ENCODE data around the gene RARA. TPM values are rescaled to one million over a fixed set of nuclear protein-coding genes. Genes with fewer than 3 reads are reported as not detected.
"Not testable (repeated sequence)": the region's sequence is repeated elsewhere in the genome, so short reads cannot be mapped to it uniquely, and the experiment has no call there.

RARA gene
- total and polyA plus RNA-seq, 8 donors: 11.2 to 40.8 (median 19.4) TPM

DNA sequence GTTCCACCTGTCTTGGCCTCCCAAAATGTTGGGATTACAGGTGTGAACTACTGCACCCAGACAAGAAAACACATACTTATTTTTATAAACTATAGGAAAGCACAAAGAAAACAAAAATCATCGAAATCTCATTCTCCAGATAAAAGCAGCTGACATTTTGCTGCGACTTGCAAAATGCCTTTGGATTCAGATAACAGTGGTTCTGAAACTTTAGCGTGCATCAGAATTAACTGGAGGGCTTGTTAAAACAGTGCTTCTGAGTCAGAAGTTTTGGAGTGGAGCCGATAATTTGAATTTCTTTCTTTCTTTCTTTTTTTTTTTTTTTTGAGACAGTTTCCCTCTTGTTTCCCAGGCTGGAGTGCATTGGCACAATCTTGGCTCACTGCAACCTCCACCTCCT, 73.3 kb downstream of the RARA start:
- Histone ChIP-seq H3K4me3 (no peak overlapping the region), H3K27me3 (no peaks in the 10 kb centered on the region), H3K9me3 (no peaks in the 10 kb centered on the region), H3K27ac (no peak overlapping the region), H3K36me3 (no peaks in the 10 kb centered on the region), H3K4me1 (no peaks in the 10 kb centered on the region)
- 83 to 86% (median 84%) methylated on average over 4 of the region's 4 CpGs for WGBS, 5 donors
- no peak for DNase-seq
- intact Hi-C loops (cut with DNase I; ENCODE audit: low total_unique reads): no loop called here
- TF ChIP-seq EP300 (IDR thresholded peaks at IDR 0.05) (no peak), POLR2A (IDR thresholded peaks at IDR 0.05) (no peak), POLR2AphosphoS5 (IDR thresholded peaks at IDR 0.05) (no peak)
- TF ChIP-seq, protein P1, sequence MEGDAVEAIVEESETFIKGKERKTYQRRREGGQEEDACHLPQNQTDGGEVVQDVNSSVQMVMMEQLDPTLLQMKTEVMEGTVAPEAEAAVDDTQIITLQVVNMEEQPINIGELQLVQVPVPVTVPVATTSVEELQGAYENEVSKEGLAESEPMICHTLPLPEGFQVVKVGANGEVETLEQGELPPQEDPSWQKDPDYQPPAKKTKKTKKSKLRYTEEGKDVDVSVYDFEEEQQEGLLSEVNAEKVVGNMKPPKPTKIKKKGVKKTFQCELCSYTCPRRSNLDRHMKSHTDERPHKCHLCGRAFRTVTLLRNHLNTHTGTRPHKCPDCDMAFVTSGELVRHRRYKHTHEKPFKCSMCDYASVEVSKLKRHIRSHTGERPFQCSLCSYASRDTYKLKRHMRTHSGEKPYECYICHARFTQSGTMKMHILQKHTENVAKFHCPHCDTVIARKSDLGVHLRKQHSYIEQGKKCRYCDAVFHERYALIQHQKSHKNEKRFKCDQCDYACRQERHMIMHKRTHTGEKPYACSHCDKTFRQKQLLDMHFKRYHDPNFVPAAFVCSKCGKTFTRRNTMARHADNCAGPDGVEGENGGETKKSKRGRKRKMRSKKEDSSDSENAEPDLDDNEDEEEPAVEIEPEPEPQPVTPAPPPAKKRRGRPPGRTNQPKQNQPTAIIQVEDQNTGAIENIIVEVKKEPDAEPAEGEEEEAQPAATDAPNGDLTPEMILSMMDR (IDR thresholded peaks at IDR 0.05): no peak

DNA sequence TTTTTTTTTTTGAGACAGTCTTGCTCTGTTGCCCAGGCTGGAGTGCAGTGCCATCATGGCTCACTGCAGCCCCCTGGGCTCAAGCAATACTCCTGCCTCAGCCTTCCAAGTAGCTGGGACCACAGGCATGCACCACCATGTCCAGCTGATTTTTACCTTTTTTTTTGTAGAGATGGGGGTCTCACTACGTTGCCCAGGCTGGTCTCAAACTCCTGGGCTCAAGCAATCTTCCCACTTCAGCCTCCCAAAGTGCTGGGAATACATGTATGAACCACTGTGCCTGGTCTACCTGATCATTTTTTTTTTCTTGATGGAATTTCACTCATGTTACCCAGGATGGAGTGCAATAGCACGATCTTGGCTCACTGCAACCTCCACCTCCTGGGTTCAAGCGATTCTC, 77.6 kb downstream of the RARA start:
- WGBS, 5 donors: 91 to 98% (median 97%) methylated on average over 3 of the region's 3 CpGs
- H3K27ac ChIP-seq; H3K27me3 ChIP-seq; DNase-seq; H3K4me1 ChIP-seq; H3K4me3 ChIP-seq; intact Hi-C loops (cut with DNase I; ENCODE audit: low total_unique reads); H3K9me3 ChIP-seq; H3K36me3 ChIP-seq: not testable (repeated sequence)

DNA sequence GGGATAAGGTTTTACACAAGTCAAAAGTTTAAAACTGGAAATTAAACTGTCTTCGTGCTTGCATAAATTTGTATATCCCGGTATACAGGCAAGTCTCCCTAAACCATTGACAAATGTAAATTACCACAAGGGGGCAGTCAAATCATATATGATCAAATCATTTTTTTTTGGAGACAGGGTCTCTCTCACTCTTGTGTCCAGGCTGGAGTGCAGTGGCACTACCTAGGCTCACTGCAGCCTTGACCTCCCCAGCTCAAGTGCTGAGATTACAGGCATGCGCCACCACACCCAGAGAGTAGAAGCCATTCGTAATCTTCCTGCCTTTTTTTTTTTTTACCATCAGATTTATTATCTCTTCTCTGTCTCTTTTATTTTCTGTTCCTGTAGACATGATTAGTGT, 90.2 kb downstream of the RARA start:
- H3K4me1 ChIP-seq: peaks cover 0 to 3% (median 0%) of the 10 kb centered on the region in 4 donors
- WGBS, 5 donors: 50 to 64% (median 53%) methylated on average over 4 of the region's 4 CpGs
- no peak overlapping the region for H3K4me3 ChIP-seq
- H3K9me3 ChIP-seq: no peaks in the 10 kb centered on the region
- H3K36me3 ChIP-seq: peaks cover 0 to 4% (median 0%) of the 10 kb centered on the region in 4 donors
- no peaks in the 10 kb centered on the region for H3K27me3 ChIP-seq
- no peak overlapping the region for H3K27ac ChIP-seq
- peak in 1 of 2 donors; percentile 72 for DNase-seq
- intact Hi-C loops (cut with DNase I; ENCODE audit: low total_unique reads): no loop called here
- no peak for TF ChIP-seq POLR2AphosphoS5 (IDR thresholded peaks at IDR 0.05)
- TF ChIP-seq EP300 (IDR thresholded peaks at IDR 0.05): no peak
- TF ChIP-seq, protein P1 (IDR thresholded peaks at IDR 0.05): peak in 4 of 7 experiments; percentile 39 to 65 (median 52)
- no peak for TF ChIP-seq POLR2A (IDR thresholded peaks at IDR 0.05)

DNA sequence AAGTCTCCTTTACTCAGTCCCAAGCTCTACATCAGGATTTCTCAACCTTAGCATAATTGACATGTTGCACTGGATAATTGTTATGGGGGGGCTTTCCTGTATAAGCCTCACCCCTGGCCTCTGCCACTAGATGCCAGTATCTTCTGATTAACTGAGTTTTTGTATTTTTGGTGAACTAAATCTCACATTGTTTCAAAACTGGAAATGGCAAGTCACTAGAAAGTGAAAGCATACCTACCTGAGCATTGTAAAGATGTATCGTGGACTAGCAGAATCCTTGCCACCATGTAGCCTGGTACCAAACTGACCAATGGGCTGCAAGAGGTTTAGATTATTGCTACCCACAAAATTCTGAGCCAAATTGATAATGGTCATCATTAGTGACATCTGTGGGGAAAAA, 93.7 kb downstream of the RARA start:
- H3K4me1 ChIP-seq: peaks cover 0 to 3% (median 0%) of the 10 kb centered on the region in 4 donors
- TF ChIP-seq POLR2A (IDR thresholded peaks at IDR 0.05) (no peak), EP300 (IDR thresholded peaks at IDR 0.05) (no peak), POLR2AphosphoS5 (IDR thresholded peaks at IDR 0.05) (no peak)
- TF ChIP-seq, protein P1 (IDR thresholded peaks at IDR 0.05): no peak
- H3K27ac ChIP-seq: no peak overlapping the region
- no peak for DNase-seq
- WGBS, 5 donors: 78 to 93% (median 91%) methylated on average over 1 of the region's 1 CpG
- no peaks in the 10 kb centered on the region for H3K27me3 ChIP-seq
- intact Hi-C loops (cut with DNase I; ENCODE audit: low total_unique reads): no loop called here
- H3K9me3 ChIP-seq: no peaks in the 10 kb centered on the region
- H3K4me3 ChIP-seq: no peak overlapping the region
- peaks cover 0 to 5% (median 0%) of the 10 kb centered on the region in 4 donors for H3K36me3 ChIP-seq

DNA sequence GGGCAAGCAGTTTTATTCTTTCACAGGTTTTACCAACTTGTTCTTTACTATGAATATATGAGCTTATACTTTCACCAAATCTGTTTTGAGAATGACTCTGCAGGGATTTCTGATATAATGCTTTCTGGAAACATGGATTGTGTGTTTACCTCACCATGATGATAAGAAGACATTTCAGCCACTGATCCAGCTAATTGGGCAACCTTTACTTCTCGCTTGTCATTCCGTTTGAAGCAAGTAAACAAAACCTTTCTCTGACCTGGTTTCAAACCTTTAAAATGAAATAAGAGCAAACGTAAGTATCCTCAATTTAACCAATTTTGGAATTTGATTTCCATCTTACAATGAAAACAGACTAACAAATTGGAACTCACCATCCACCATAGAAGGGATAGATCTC, 95.0 kb downstream of the RARA start:
- no peak overlapping the region for H3K27ac ChIP-seq
- intact Hi-C loops (cut with DNase I; ENCODE audit: low total_unique reads): no loop called here
- TF ChIP-seq POLR2AphosphoS5 (IDR thresholded peaks at IDR 0.05) (no peak), POLR2A (IDR thresholded peaks at IDR 0.05) (no peak), EP300 (IDR thresholded peaks at IDR 0.05) (no peak)
- TF ChIP-seq, protein P1 (IDR thresholded peaks at IDR 0.05): no peak
- H3K36me3 ChIP-seq: peaks cover 0 to 5% (median 0%) of the 10 kb centered on the region in 4 donors
- no peaks in the 10 kb centered on the region for H3K9me3 ChIP-seq
- H3K4me3 ChIP-seq: no peak overlapping the region
- H3K27me3 ChIP-seq: no peaks in the 10 kb centered on the region
- no peak for DNase-seq
- 33 to 64% (median 54%) methylated on average over 3 of the region's 3 CpGs for WGBS, 5 donors
- peaks cover 0 to under 1% (median 0%) of the 10 kb centered on the region in 4 donors for H3K4me1 ChIP-seq

All from stomach (tissue), 9 donors.